Measurements from ENCODE around the gene CDC6. TPM values are rescaled to one million over a fixed set of nuclear protein-coding genes. Genes with fewer than 3 reads are reported as not detected.

The CDC6 gene, protein sequence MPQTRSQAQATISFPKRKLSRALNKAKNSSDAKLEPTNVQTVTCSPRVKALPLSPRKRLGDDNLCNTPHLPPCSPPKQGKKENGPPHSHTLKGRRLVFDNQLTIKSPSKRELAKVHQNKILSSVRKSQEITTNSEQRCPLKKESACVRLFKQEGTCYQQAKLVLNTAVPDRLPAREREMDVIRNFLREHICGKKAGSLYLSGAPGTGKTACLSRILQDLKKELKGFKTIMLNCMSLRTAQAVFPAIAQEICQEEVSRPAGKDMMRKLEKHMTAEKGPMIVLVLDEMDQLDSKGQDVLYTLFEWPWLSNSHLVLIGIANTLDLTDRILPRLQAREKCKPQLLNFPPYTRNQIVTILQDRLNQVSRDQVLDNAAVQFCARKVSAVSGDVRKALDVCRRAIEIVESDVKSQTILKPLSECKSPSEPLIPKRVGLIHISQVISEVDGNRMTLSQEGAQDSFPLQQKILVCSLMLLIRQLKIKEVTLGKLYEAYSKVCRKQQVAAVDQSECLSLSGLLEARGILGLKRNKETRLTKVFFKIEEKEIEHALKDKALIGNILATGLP
- total RNA-seq = 10 to 100 TPM; 17.6 to 59.9 TPM

DNA sequence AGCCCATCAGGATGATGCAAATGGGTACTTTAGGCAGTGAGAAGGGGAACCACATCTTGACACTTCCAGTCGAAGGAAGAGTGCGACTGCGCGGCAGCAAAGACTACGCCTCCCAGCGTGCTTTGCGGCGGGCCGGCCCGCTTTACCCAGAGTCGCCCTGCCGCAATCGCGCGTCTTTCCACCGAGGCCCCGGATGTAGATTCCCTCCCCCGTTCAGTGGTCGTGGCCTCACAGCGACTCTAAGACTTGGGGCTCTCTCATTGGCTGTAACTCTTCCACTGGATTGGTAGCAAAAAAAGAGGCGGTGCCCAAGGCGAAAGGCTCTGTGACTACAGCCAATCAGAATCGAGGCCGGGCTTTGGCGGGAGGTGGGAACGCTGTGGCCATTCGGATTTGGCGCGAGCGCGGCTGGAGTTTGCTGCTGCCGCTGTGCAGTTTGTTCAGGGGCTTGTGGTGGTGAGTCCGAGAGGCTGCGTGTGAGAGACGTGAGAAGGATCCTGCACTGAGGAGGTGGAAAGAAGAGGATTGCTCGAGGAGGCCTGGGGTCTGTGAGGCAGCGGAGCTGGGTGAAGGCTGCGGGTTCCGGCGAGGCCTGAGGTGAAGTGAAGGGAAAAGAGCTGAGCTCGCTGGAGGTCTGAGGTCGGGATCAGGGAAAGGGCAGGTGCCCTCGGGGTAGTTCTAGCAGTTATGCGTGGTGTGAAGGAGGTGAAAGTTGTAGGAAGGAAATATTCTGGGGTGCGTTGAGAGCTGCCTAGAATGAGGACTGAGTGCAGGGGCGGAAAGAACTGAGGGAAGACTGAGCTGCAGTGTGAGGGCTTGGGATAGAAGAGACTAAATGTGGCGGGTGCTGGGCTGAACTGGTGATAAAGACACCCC is at the start of gene CDC6:
Gene CDC6, plus strand, starts transcription at position 386 of the 876 bp plus-strand sequence. CDS start 1,542 bp downstream, outside the sequence.

GRCh38 chr17:40309031-40309948 is 21.6 kb downstream of the CDC6 start, which contains the start of gene RARA:
Gene RARA (plus strand): TSS chr17:40309180. CDS start chr17:40331219, 22,039 bp downstream.

Other genes with a start within 250 kb of the CDC6 start
- gene MED24, start 233.5 kb upstream of the CDC6 start, total RNA-seq = 10 to 100 TPM; 75.7 to 79.3 TPM
- gene THRA, start 224.9 kb upstream of the CDC6 start, total RNA-seq = 10 to 100 TPM; 24.1 to 27.0 TPM
- gene NR1D1, start 187.3 kb upstream of the CDC6 start, total RNA-seq = 1 to 10 TPM; 2.4 to 3.3 TPM
- 10 to 100 TPM; 41.6 to 48.3 TPM for gene MSL1, start 165.9 kb upstream of the CDC6 start, total RNA-seq
- 10 to 100 TPM; 34.4 to 34.6 TPM for gene CASC3, start 147.3 kb upstream of the CDC6 start, total RNA-seq
- 1 to 10 TPM; 2.8 to 3.3 TPM for gene RAPGEFL1, start 110.4 kb upstream of the CDC6 start, total RNA-seq
- 1 to 10 TPM; 4.5 to 6.7 TPM for gene WIPF2, start 68.6 kb upstream of the CDC6 start, total RNA-seq
- gene RARA, start 21.3 kb downstream of the CDC6 start, total RNA-seq = 10 to 100 TPM; 16.2 to 17.3 TPM
- gene GJD3, start 76.9 kb downstream of the CDC6 start, total RNA-seq = not detected
- gene TOP2A, start 130.0 kb downstream of the CDC6 start, total RNA-seq = 100 to 1,000 TPM in 1 of 2 donors, 10 to 100 TPM in 1; 43.0 to 102 TPM
- gene IGFBP4, start 155.6 kb downstream of the CDC6 start, total RNA-seq = 10 to 100 TPM; 10.7 to 20.6 TPM
- not detected for gene TNS4, start 213.7 kb downstream of the CDC6 start, total RNA-seq